Neural crest cell (in vitro differentiated cells): ENCODE measurements around the gene LYPD4. TPM values are rescaled to one million over a fixed set of nuclear protein-coding genes. Genes with fewer than 3 reads are reported as not detected.
"Not testable (repeated sequence)": the region's sequence is repeated elsewhere in the genome, so short reads cannot be mapped to it uniquely, and the experiment has no call there.

Experiments used
- DNase-seq: peaks from one replicate; pipeline ENCODE4 v3.0.0; 2021; ENCODE audit warnings: low read depth, mixed read lengths, low spot score
- H3K27ac Mint-ChIP-seq: one replicate; pipeline ENCODE4 v1.8.0; 2021; ENCODE audit warnings: mild to moderate bottlenecking, mixed read lengths; ENCODE audit not compliant: unreplicated experiment
- H3K27me3 Mint-ChIP-seq: 2 replicates; pipeline ENCODE4 v1.8.0; 2021; ENCODE audit warnings: low read depth, mild to moderate bottlenecking, mixed read lengths
- H3K36me3 Mint-ChIP-seq: 2 replicates; pipeline ENCODE4 v1.8.0; 2021; ENCODE audit warnings: low read depth, mild to moderate bottlenecking, mixed read lengths
- H3K4me1 Mint-ChIP-seq: 2 replicates; pipeline ENCODE4 v1.8.0; 2021; ENCODE audit warnings: mixed read lengths
- H3K4me3 Mint-ChIP-seq: one replicate; pipeline ENCODE4 v1.8.0; 2021; ENCODE audit warnings: mild to moderate bottlenecking, mixed read lengths
- H3K9me3 Mint-ChIP-seq: 2 replicates; pipeline ENCODE4 v1.8.0; 2021; ENCODE audit warnings: mixed read lengths
- CTCF ChIP-seq: fragments of 200-600 bp; sonication (generic); conservative IDR thresholded peaks from 2 replicates; pipeline ENCODE4 v1.5.0; 2021; ENCODE audit warnings: antibody characterized with exemption, mild to moderate bottlenecking
- total RNA-seq: library from RNA; stranded (reverse); gene quantifications from 2 replicates; pipeline ENCODE4 v1.2.1, GENCODE V29; 2021

Gene LYPD4
- total RNA-seq, 1 donor from 2014 or later, result not detected

GRCh38 chr19:41876847-41877832 is 32.7 kb upstream of the LYPD4 start, which contains the start of gene CD79A:
Gene CD79A (plus strand): TSS chr19:41877279. CDS start chr19:41877305, 26 bp downstream.
- H3K9me3 Mint-ChIP-seq, result no peaks in the 10 kb centered on the region
- no peak for DNase-seq
- TF ChIP-seq CTCF, result no peak
- H3K36me3 Mint-ChIP-seq, result no peaks in the 10 kb centered on the region
- H3K4me3 Mint-ChIP-seq, result peak within 1 kb of the TSS; percentile 44
- H3K27ac Mint-ChIP-seq, result no peak within 1 kb of the TSS
- peaks cover 27% of the 10 kb centered on the region for H3K27me3 Mint-ChIP-seq
- H3K4me1 Mint-ChIP-seq, result peaks cover 5% of the 10 kb centered on the region

- peak overlapping the region; percentile 24 for H3K4me3 Mint-ChIP-seq
Measured at GRCh38 chr19:41875973-41876372, 31.5 kb upstream of the LYPD4 start.

GRCh38 chr19:41872775-41873647 is 28.5 kb upstream of the LYPD4 start:
- H3K4me1 Mint-ChIP-seq, result peaks cover 6% of the 10 kb centered on the region
- DNase-seq, result peak; percentile 53
- H3K36me3 Mint-ChIP-seq, result peaks cover 13% of the 10 kb centered on the region
- TF ChIP-seq CTCF, result peak; percentile 74
- H3K9me3 Mint-ChIP-seq, result no peaks in the 10 kb centered on the region
- peak overlapping the region; percentile 87 for H3K4me3 Mint-ChIP-seq
- peaks cover 12% of the 10 kb centered on the region for H3K27me3 Mint-ChIP-seq
- H3K27ac Mint-ChIP-seq, result no peak overlapping the region

More at GRCh38 chr19:41875973-41876372, 31.5 kb upstream of the LYPD4 start:
- peaks cover 20% of the 10 kb centered on the region for H3K27me3 Mint-ChIP-seq
- H3K4me1 Mint-ChIP-seq, H3K27ac Mint-ChIP-seq, DNase-seq, H3K36me3 Mint-ChIP-seq, H3K9me3 Mint-ChIP-seq: not testable (repeated sequence)

- peaks cover 8% of the 10 kb centered on the region for H3K27me3 Mint-ChIP-seq
- no peak for TF ChIP-seq CTCF
- H3K9me3 Mint-ChIP-seq, result no peaks in the 10 kb centered on the region
- H3K4me3 Mint-ChIP-seq, result peak overlapping the region; percentile 31
- H3K27ac Mint-ChIP-seq, result no peak overlapping the region
- DNase-seq, result no peak
- peaks cover 16% of the 10 kb centered on the region for H3K36me3 Mint-ChIP-seq
- peaks cover 10% of the 10 kb centered on the region for H3K4me1 Mint-ChIP-seq
Measured at GRCh38 chr19:41872384-41872774, 27.9 kb upstream of the LYPD4 start.

GRCh38 chr19:41871573-41872383 is 27.3 kb upstream of the LYPD4 start:
- peaks cover 10% of the 10 kb centered on the region for H3K4me1 Mint-ChIP-seq
- no peak for DNase-seq
- H3K9me3 Mint-ChIP-seq, result no peaks in the 10 kb centered on the region
- no peak for TF ChIP-seq CTCF
- H3K27me3 Mint-ChIP-seq, result peaks cover 7% of the 10 kb centered on the region
- H3K36me3 Mint-ChIP-seq, result peaks cover 16% of the 10 kb centered on the region
- H3K4me3 Mint-ChIP-seq, result no peak overlapping the region
- no peak overlapping the region for H3K27ac Mint-ChIP-seq
